ENCODE results near the gene COPG2. TPM values are rescaled to one million over a fixed set of nuclear protein-coding genes. Genes with fewer than 3 reads are reported as not detected.

The COPG2 gene
- total and polyA plus RNA-seq, 2 experiments from 2014 or later: 4.9 to 66.3 TPM

- Mint-ChIP-seq H3K27me3 (ENCODE audit: insufficient read depth, low read depth, poor library complexity) (peaks cover 20% of the 10 kb centered on the region), H3K9me3 (peaks cover 18% of the 10 kb centered on the region), H3K36me3 (ENCODE audit: low read depth) (peaks cover 39% of the 10 kb centered on the region), H3K27ac (peak overlapping the region; percentile 39; the same call in 1 of the 2 replicates), H3K4me1 (peaks cover 49% of the 10 kb centered on the region), H3K4me3 (peak overlapping the region; percentile 50)
- no peak overlapping the region for H2AFZ ChIP-seq
- peaks cover 6% of the 10 kb centered on the region; the same call in 1 of the 2 replicates for H3K9me2 ChIP-seq (ENCODE audit: insufficient read depth)
- ATAC-seq (no peak), DNase-seq (ENCODE audit: low spot score) (no peak)
- H3K79me2 ChIP-seq (replicated peaks; ENCODE audit: insufficient read depth): peaks cover 70% of the 10 kb centered on the region
- peak overlapping the region; percentile 85 for H3K27ac ChIP-seq (ENCODE audit: low read depth)
- peaks cover 10% of the 10 kb centered on the region for H3K27me3 ChIP-seq (ENCODE audit: insufficient read depth)
- peak overlapping the region; percentile 80 for H3K4me2 ChIP-seq
- 0 out of 2 replicates have a peak, but pooled peaks cover 3% of the 10 kb centered on the region for H3K36me3 ChIP-seq (ENCODE audit: insufficient read depth)
- no peak for TF ChIP-seq CREB1 (CRISPR knock-in tag; IDR thresholded peaks at IDR 0.05; ENCODE audit: low read depth)
- TF ChIP-seq ZNF462 (CRISPR knock-in tag; IDR thresholded peaks at IDR 0.05): no peak
- no peak for TF ChIP-seq CTCF (conservative IDR thresholded peaks at IDR 0.05; ENCODE audit: low read depth in 2 of 2)
- TF ChIP-seq REST (IDR thresholded peaks at IDR 0.05; ENCODE audit: unreplicated experiment): no peak
- no peak for TF ChIP-seq EZH2 (IDR thresholded peaks at IDR 0.05; ENCODE audit: low read depth, unreplicated experiment)
- TF ChIP-seq EZH2phosphoT487 (IDR thresholded peaks at IDR 0.05; ENCODE audit: unreplicated experiment): no peak
- TF ChIP-seq ZNF331 (CRISPR knock-in tag; IDR thresholded peaks at IDR 0.05; ENCODE audit: low read depth): no peak
- H4K20me1 ChIP-seq (replicated peaks; ENCODE audit: insufficient read depth): peaks cover 8% of the 10 kb centered on the region; the same call in 1 of the 2 replicates
- H3F3A ChIP-seq (replicated peaks; ENCODE audit: low read depth): peaks cover 3% of the 10 kb centered on the region; the same call in 1 of the 2 replicates
- peaks cover 39% of the 10 kb centered on the region for H3K4me1 ChIP-seq (ENCODE audit: insufficient read depth)
- H3K4me3 ChIP-seq: peak overlapping the region; percentile 58
These were observed 179.2 kb downstream of the COPG2 start for GRCh38 chr7:130489140-130489983.
